IMR-90 (cell line): ENCODE measurements around the gene OSBPL6. TPM values are rescaled to one million over a fixed set of nuclear protein-coding genes. Genes with fewer than 3 reads are reported as not detected.

Experiments
- ATAC-seq: fragments of 200-7000 bp; cut with Tn5 transposase; 2 replicates; pipeline ENCODE4 v1.9.1; 2020; ENCODE audit warnings: low read depth, mild to moderate bottlenecking, moderate library complexity
- BruUV-seq: library from RNA; stranded (reverse); fragments of 400-500 nt; replicated peaks from 2 replicates; lab custom pipeline; 2021; lab: Mats Ljungman, UMichigan
- CTCF ChIA-PET: fragments of 300-600 bp; formaldehyde crosslinking; extraction: SDS; loops from one replicate; lab custom pipeline; 2021; ENCODE audit warnings: antibody characterized with exemption; lab: Yijun Ruan, JAX
- POLR2A ChIA-PET: fragments of 300-600 bp; sonication (Branson Sonifier 250); formaldehyde crosslinking; loops from one replicate; lab custom pipeline; 2022; ENCODE audit warnings: antibody characterized with exemption; ENCODE audit not compliant: unreplicated experiment; lab: Charles Lee
- DNase-seq: peaks from one replicate; pipeline ENCODE4 v3.0.0; 2013
- H2AFZ ChIP-seq: replicated peaks from 2 replicates; pipeline ENCODE3; 2013; ENCODE audit warnings: low read length, mild to moderate bottlenecking; ENCODE audit not compliant: poor library complexity
- H2AK5ac ChIP-seq: 2 replicates; pipeline ENCODE4 v1.6.1; 2013; ENCODE audit warnings: low read depth, low read length, inconsistent platforms
- H2AK9ac ChIP-seq: replicated peaks from 2 replicates; pipeline ENCODE3; 2013; ENCODE audit warnings: mild to moderate bottlenecking, low read depth, low read length, moderate library complexity; ENCODE audit not compliant: poor library complexity
- H2BK120ac ChIP-seq: 2 replicates; pipeline ENCODE4 v1.6.1; 2013; ENCODE audit warnings: low read depth, low read length, inconsistent platforms
- H2BK15ac ChIP-seq: 3 replicates; pipeline ENCODE4 v1.6.1; 2013; ENCODE audit warnings: low read depth, low read length, inconsistent platforms
- H2BK20ac ChIP-seq: 2 replicates; pipeline ENCODE4 v1.6.1; 2013; ENCODE audit warnings: low read depth, mild to moderate bottlenecking, inconsistent platforms, low read length, moderate library complexity
- H2BK5ac ChIP-seq: 2 replicates; pipeline ENCODE4 v1.6.1; 2013; ENCODE audit warnings: mild to moderate bottlenecking, low read depth, low read length, inconsistent platforms; ENCODE audit not compliant: poor library complexity, severe bottlenecking
- H3K14ac ChIP-seq: replicated peaks from 2 replicates; pipeline ENCODE4 v1.6.1; 2013; ENCODE audit warnings: low read depth, low read length, inconsistent platforms
- H3K18ac ChIP-seq: 2 replicates; pipeline ENCODE4 v1.6.1; 2013; ENCODE audit warnings: low read depth, low read length, control low read depth
- H3K23ac ChIP-seq: 2 replicates; pipeline ENCODE4 v1.6.1; 2013; ENCODE audit warnings: low read depth, low read length, inconsistent platforms
- H3K27ac ChIP-seq: 2 replicates; pipeline ENCODE4 v1.5.1; 2013; ENCODE audit warnings: mild to moderate bottlenecking, control low read depth, low read length; ENCODE audit not compliant: insufficient read depth
- H3K27me3 ChIP-seq: 2 replicates; pipeline ENCODE4 v1.6.1; 2013; ENCODE audit warnings: low read length; ENCODE audit not compliant: control insufficient read depth, insufficient read depth
- H3K36me3 ChIP-seq: 2 replicates; pipeline ENCODE4 v1.6.1; 2013; ENCODE audit warnings: low read length, mixed read lengths; ENCODE audit not compliant: control insufficient read depth, insufficient read depth
- H3K4ac ChIP-seq: 2 replicates; pipeline ENCODE4 v1.6.1; 2013; ENCODE audit warnings: low read depth, low read length, inconsistent platforms
- H3K4me1 ChIP-seq: 2 replicates; pipeline ENCODE4 v1.6.1; 2013; ENCODE audit warnings: low read length, mixed read lengths; ENCODE audit not compliant: control insufficient read depth, insufficient read depth
- H3K4me2 ChIP-seq: 2 replicates; pipeline ENCODE4 v1.6.1; 2013; ENCODE audit warnings: low read depth, mild to moderate bottlenecking, control low read depth, low read length, moderate library complexity
- H3K4me3 ChIP-seq: 2 replicates; pipeline ENCODE4 v1.5.1; 2013; ENCODE audit warnings: low read depth, mild to moderate bottlenecking, control low read depth, low read length, moderate library complexity; ENCODE audit not compliant: insufficient read depth
- H3K56ac ChIP-seq: 2 replicates; pipeline ENCODE4 v1.6.1; 2013; ENCODE audit warnings: low read length, inconsistent platforms; ENCODE audit not compliant: insufficient read depth; ENCODE audit errors: extremely low read depth
- H3K79me1 ChIP-seq, 2 experiments: 2 replicates each; pipeline ENCODE4 v1.6.1; 2013; ENCODE audit warnings: low read length in 2 of 2, inconsistent platforms in 1 of 2, low read depth in 1 of 2
- H3K9ac ChIP-seq: 2 replicates; pipeline ENCODE4 v1.6.1; 2013; ENCODE audit warnings: low read depth, low read length, control low read depth
- H3K9me1 ChIP-seq: 2 replicates; pipeline ENCODE4 v1.6.1; 2013; ENCODE audit warnings: low read length, inconsistent platforms; ENCODE audit not compliant: insufficient read depth
- H3K9me3 ChIP-seq: 2 replicates; pipeline ENCODE4 v1.6.1; 2013; ENCODE audit warnings: low read length; ENCODE audit not compliant: control insufficient read depth, insufficient read depth
- H4K20me1 ChIP-seq: 2 replicates; pipeline ENCODE4 v1.6.1; 2013; ENCODE audit warnings: low read length, inconsistent platforms; ENCODE audit not compliant: insufficient read depth
- H4K5ac ChIP-seq: 2 replicates; pipeline ENCODE4 v1.6.1; 2013; ENCODE audit warnings: mild to moderate bottlenecking, low read depth, low read length, control low read depth
- H4K8ac ChIP-seq, 2 experiments: 2 replicates each; pipeline ENCODE4 v1.6.1; 2013; ENCODE audit warnings: low read depth in 2 of 2, low read length in 2 of 2, control low read depth in 1 of 2, inconsistent platforms in 1 of 2
- H4K91ac ChIP-seq: 2 replicates; pipeline ENCODE4 v1.6.1; 2013; ENCODE audit warnings: low read depth, low read length, inconsistent platforms; ENCODE audit not compliant: insufficient read depth
- CHD1 ChIP-seq: IDR thresholded peaks from 2 replicates; pipeline ENCODE4 v1.6.1; 2012; ENCODE audit warnings: low read depth, low read length, improper control_type of control experiment
- FOS ChIP-seq: fragments of 150-350 bp; IDR thresholded peaks from 2 replicates; pipeline ENCODE4 v1.6.1; 2016; ENCODE audit warnings: low read depth, low read length
- MAFK ChIP-seq: IDR thresholded peaks from 2 replicates; pipeline ENCODE4 v1.6.1; 2012; ENCODE audit warnings: low read depth, low read length, improper control_type of control experiment
- SMC3 ChIP-seq: fragments of 150-350 bp; IDR thresholded peaks from 2 replicates; pipeline ENCODE4 v1.6.1; 2016; ENCODE audit warnings: low read depth, mild to moderate bottlenecking, antibody characterized with exemption, low read length, moderate library complexity
- WGBS, 2 experiments: methylation state at CpG; one replicate each; pipeline versions ENCODE4 v1.1.5 to v1.1.7; 2013; ENCODE audit warnings: missing lambda C conversion rate in 2 of 2; ENCODE audit not compliant: insufficient read length in 1 of 2; ENCODE audit errors: extremely low coverage in 2 of 2; 5-methylcytosine and 5-hydroxymethylcytosine counted together
- dilution Hi-C: fragments of 300-500 bp; cut with HindIII; formaldehyde crosslinking; loops from one replicate; pipeline ENCODE4 v1.14.3; 2018; ENCODE audit warnings: low sequenced_read_pairs; ENCODE audit not compliant: unreplicated experiment
- in situ Hi-C: fragments of 300-500 bp; cut with MboI; formaldehyde crosslinking; loops from 3 replicates; pipeline ENCODE4 v1.14.3; 2019; ENCODE audit warnings: low sequenced_read_pairs, inconsistent platforms, mixed read lengths
- intact Hi-C: fragments of 100-400 bp; cut with micrococcal nuclease; formaldehyde crosslinking; loops from 2 replicates; pipeline ENCODE4 v1.10.0; 2022
- polyA plus RNA-seq, 3 experiments: library from polyadenylated mRNA; depleted of rRNA; stranded (reverse); fragments of >200 nt; gene quantifications; 2 replicates each; pipeline ENCODE4 v1.2.3, GENCODE V29; 2012; ENCODE audit warnings: low replicate concordance in 1 of 3
- total RNA-seq: library from RNA; depleted of rRNA; stranded (reverse); fragments of >200 nt; gene quantifications from 2 replicates; pipeline ENCODE4 v1.2.3, GENCODE V29; 2012

OSBPL6 gene
- total and polyA plus RNA-seq, 2 of the 4 experiments (the other 2 are of a cell fraction) = 3.2 to 3.7 TPM

- TF ChIP-seq SMC3 = no peak
- TF ChIP-seq MAFK = no peak
- no peak for TF ChIP-seq CHD1
- no peak for TF ChIP-seq FOS
- dilution Hi-C loops = no loop called here
- H3K27ac ChIP-seq = no peak overlapping the region
Measured at GRCh38 chr2:178263159-178263860, 69.0 kb downstream of the OSBPL6 start.

More at GRCh38 chr2:178263159-178263860, 69.0 kb downstream of the OSBPL6 start:
- Histone ChIP-seq H2AK9ac (no peak overlapping the region), H2AFZ (no peak overlapping the region), H3K79me1 (no peaks in the 10 kb centered on the region; a peak in 1 of 4 replicates), H4K91ac (no peak overlapping the region), H3K56ac (no peak overlapping the region), H3K23ac (no peak overlapping the region), H2BK20ac (no peak overlapping the region), H4K8ac (no peak overlapping the region), H3K9me3 (no peaks in the 10 kb centered on the region), H3K4me2 (no peak overlapping the region), H2BK5ac (no peak overlapping the region), H3K9ac (no peak overlapping the region), H3K4ac (no peak overlapping the region), H3K36me3 (no peaks in the 10 kb centered on the region), H3K4me3 (no peak overlapping the region), H4K20me1 (no peaks in the 10 kb centered on the region), H3K27me3 (no peaks in the 10 kb centered on the region), H3K9me1 (no peaks in the 10 kb centered on the region; the same call in 1 of the 2 replicates), H4K5ac (no peak overlapping the region), H2AK5ac (no peak overlapping the region), H2BK15ac (no peak overlapping the region), H3K4me1 (no peaks in the 10 kb centered on the region), H3K18ac (no peak overlapping the region), H2BK120ac (no peak overlapping the region), H3K14ac (no peak overlapping the region)
- ChIA-PET CTCF (no interaction called here), POLR2A (no interaction called here)
- intact Hi-C loops = no loop called here
- no peak for ATAC-seq
- BruUV-seq = no TSS peak
- WGBS, 2 experiments = 93% methylated on average over 2 of the region's 13 CpGs; no CpG with 5 or more reads in 1 of the 2 experiments
- in situ Hi-C loops = no loop called here
- DNase-seq = no peak
